H1 (cell line): ENCODE data around the gene PTPRG. TPM values are rescaled to one million over a fixed set of nuclear protein-coding genes. Genes with fewer than 3 reads are reported as not detected.

Experiments used
- CHD1 ChIP-seq: IDR thresholded peaks from 2 replicates; pipeline ENCODE4 v1.6.1; 2012; ENCODE audit warnings: low read depth, low read length, improper control_type of control experiment
- EGR1 ChIP-seq: IDR thresholded peaks from 2 replicates; pipeline ENCODE4 v1.6.1; 2011; ENCODE audit warnings: low read depth, low read length, borderline replicate concordance
- EP300 ChIP-seq, 2 experiments: IDR thresholded peaks; 1 replicate in 1 of 2; 2 replicates in 1 of 2; pipeline ENCODE4 v1.6.1; 2011 to 2012; ENCODE audit warnings: low read depth in 2 of 2, low read length in 2 of 2, mild to moderate bottlenecking in 2 of 2, borderline replicate concordance in 1 of 2, inconsistent platforms in 1 of 2, moderate library complexity in 1 of 2
- NANOG ChIP-seq: IDR thresholded peaks from 2 replicates; pipeline ENCODE4 v1.6.1; 2011; ENCODE audit warnings: low read length, low read depth, mild to moderate bottlenecking, inconsistent platforms; ENCODE audit not compliant: insufficient read depth, poor library complexity, severe bottlenecking
- RBBP5 ChIP-seq: IDR thresholded peaks from 2 replicates; pipeline ENCODE4 v1.7.1; 2012; ENCODE audit warnings: low read depth, mild to moderate bottlenecking, inconsistent platforms, low read length, moderate library complexity, borderline replicate concordance
- SIRT6 ChIP-seq: IDR thresholded peaks from one replicate; pipeline ENCODE4 v1.7.1; 2012; ENCODE audit warnings: low read length, inconsistent platforms
- polyA plus RNA-seq, 7 experiments: library from polyadenylated mRNA; depleted of rRNA in 3 of 7; stranded (reverse) in 5 of 7; unstranded in 2 of 7; fragments of >200 nt in 5 of 7; fragments of 200-250 nt in 2 of 7; gene quantifications; 1 replicate in 5 of 7; 2 replicates in 1 of 7; 4 replicates in 1 of 7; pipeline versions ENCODE4 v1.2.1 to v1.2.3, GENCODE V29; 2011 to 2013; ENCODE audit warnings: missing spikeins in 2 of 7, mixed read lengths in 2 of 7
- total RNA-seq: library from RNA; stranded (reverse); fragmentation: NEBNext Ultra II Directional; extraction: Animal tissue kit (Norgen Biotek cat#: 25700); gene quantifications from 2 replicates; pipeline ENCODE4 v1.2.1, GENCODE V29; 2021
- TF ChIP-seq, protein P1 (sequence below): fragments of 300-600 bp; sonication (generic); IDR thresholded peaks from 2 replicates; pipeline ENCODE4 v1.7.1; 2012; ENCODE audit warnings: low read length, moderate library complexity, mild to moderate bottlenecking, inconsistent platforms; ENCODE audit not compliant: insufficient replicate concordance

Gene PTPRG
- total and polyA plus RNA-seq, 2 of the 8 experiments (the other 6 are each of a cell fraction or from before 2014, with no cell fraction given) = 23.3 to 96.2 TPM

DNA sequence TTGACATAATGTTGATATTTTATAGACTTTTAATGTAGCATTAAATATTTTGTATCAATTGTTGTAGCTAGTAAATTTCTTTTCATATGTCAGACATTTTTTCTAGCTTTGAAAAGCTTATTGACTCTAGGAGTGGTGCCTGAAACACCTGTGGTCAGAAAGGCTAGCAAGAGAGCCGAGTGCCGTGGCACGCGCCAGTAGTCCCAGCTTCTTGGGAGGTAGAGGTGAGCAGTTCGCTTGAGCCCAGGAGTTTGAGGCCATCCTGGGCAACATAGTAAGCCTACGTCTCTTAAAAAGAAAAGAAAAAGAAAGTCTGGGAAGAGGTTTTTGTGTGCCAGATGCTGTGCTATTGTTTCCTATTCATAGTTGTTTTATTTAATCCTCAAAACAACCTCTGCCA is 613.8 kb downstream of the PTPRG start (continued):
- TF ChIP-seq, protein P1, sequence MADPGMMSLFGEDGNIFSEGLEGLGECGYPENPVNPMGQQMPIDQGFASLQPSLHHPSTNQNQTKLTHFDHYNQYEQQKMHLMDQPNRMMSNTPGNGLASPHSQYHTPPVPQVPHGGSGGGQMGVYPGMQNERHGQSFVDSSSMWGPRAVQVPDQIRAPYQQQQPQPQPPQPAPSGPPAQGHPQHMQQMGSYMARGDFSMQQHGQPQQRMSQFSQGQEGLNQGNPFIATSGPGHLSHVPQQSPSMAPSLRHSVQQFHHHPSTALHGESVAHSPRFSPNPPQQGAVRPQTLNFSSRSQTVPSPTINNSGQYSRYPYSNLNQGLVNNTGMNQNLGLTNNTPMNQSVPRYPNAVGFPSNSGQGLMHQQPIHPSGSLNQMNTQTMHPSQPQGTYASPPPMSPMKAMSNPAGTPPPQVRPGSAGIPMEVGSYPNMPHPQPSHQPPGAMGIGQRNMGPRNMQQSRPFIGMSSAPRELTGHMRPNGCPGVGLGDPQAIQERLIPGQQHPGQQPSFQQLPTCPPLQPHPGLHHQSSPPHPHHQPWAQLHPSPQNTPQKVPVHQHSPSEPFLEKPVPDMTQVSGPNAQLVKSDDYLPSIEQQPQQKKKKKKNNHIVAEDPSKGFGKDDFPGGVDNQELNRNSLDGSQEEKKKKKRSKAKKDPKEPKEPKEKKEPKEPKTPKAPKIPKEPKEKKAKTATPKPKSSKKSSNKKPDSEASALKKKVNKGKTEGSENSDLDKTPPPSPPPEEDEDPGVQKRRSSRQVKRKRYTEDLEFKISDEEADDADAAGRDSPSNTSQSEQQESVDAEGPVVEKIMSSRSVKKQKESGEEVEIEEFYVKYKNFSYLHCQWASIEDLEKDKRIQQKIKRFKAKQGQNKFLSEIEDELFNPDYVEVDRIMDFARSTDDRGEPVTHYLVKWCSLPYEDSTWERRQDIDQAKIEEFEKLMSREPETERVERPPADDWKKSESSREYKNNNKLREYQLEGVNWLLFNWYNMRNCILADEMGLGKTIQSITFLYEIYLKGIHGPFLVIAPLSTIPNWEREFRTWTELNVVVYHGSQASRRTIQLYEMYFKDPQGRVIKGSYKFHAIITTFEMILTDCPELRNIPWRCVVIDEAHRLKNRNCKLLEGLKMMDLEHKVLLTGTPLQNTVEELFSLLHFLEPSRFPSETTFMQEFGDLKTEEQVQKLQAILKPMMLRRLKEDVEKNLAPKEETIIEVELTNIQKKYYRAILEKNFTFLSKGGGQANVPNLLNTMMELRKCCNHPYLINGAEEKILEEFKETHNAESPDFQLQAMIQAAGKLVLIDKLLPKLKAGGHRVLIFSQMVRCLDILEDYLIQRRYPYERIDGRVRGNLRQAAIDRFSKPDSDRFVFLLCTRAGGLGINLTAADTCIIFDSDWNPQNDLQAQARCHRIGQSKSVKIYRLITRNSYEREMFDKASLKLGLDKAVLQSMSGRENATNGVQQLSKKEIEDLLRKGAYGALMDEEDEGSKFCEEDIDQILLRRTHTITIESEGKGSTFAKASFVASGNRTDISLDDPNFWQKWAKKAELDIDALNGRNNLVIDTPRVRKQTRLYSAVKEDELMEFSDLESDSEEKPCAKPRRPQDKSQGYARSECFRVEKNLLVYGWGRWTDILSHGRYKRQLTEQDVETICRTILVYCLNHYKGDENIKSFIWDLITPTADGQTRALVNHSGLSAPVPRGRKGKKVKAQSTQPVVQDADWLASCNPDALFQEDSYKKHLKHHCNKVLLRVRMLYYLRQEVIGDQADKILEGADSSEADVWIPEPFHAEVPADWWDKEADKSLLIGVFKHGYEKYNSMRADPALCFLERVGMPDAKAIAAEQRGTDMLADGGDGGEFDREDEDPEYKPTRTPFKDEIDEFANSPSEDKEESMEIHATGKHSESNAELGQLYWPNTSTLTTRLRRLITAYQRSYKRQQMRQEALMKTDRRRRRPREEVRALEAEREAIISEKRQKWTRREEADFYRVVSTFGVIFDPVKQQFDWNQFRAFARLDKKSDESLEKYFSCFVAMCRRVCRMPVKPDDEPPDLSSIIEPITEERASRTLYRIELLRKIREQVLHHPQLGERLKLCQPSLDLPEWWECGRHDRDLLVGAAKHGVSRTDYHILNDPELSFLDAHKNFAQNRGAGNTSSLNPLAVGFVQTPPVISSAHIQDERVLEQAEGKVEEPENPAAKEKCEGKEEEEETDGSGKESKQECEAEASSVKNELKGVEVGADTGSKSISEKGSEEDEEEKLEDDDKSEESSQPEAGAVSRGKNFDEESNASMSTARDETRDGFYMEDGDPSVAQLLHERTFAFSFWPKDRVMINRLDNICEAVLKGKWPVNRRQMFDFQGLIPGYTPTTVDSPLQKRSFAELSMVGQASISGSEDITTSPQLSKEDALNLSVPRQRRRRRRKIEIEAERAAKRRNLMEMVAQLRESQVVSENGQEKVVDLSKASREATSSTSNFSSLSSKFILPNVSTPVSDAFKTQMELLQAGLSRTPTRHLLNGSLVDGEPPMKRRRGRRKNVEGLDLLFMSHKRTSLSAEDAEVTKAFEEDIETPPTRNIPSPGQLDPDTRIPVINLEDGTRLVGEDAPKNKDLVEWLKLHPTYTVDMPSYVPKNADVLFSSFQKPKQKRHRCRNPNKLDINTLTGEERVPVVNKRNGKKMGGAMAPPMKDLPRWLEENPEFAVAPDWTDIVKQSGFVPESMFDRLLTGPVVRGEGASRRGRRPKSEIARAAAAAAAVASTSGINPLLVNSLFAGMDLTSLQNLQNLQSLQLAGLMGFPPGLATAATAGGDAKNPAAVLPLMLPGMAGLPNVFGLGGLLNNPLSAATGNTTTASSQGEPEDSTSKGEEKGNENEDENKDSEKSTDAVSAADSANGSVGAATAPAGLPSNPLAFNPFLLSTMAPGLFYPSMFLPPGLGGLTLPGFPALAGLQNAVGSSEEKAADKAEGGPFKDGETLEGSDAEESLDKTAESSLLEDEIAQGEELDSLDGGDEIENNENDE = no peak
- TF ChIP-seq RBBP5 (no peak), NANOG (no peak), CHD1 (no peak), SIRT6 (no peak), EP300 (IDR thresholded peaks at IDR 0.05; ENCODE audit: borderline replicate concordance in 1 of 2, low read depth in 2 of 2, low read length in 2 of 2) (no peak), EGR1 (no peak)
